ENCODE data around the gene MSRB3.

Gene MSRB3

GRCh38 chr12:65488197-65488596, 209.7 kb downstream of the MSRB3 start:
- Histone ChIP-seq H2AFZ (ENCODE audit: low read depth, low read length) (no peak overlapping the region), H3K27me3 (ENCODE audit: insufficient read depth, low read length) (no peaks in the 10 kb centered on the region), H3K36me3 (ENCODE audit: insufficient read depth, low read length) (no peaks in the 10 kb centered on the region), H3K4me3 (ENCODE audit: low read length) (no peak overlapping the region), H3K9me3 (ENCODE audit: low read length) (peaks cover 8% of the 10 kb centered on the region), H3K4me1 (ENCODE audit: insufficient read depth, low read length) (no peaks in the 10 kb centered on the region)

GRCh38 chr12:65490250-65490649, 211.8 kb downstream of the MSRB3 start:
- no peak overlapping the region for H3K4me3 ChIP-seq (ENCODE audit: low read length)
- no peaks in the 10 kb centered on the region for H3K36me3 ChIP-seq (ENCODE audit: insufficient read depth, low read length)
- no peaks in the 10 kb centered on the region for H3K9me3 ChIP-seq (ENCODE audit: low read length)
- H3K4me1 ChIP-seq (ENCODE audit: insufficient read depth, low read length): peaks cover 4% of the 10 kb centered on the region
- no peaks in the 10 kb centered on the region for H3K27me3 ChIP-seq (ENCODE audit: insufficient read depth, low read length)
- H2AFZ ChIP-seq (ENCODE audit: low read depth, low read length): no peak overlapping the region

GRCh38 chr12:65492998-65493912, 214.8 kb downstream of the MSRB3 start:
- H3K4me1 ChIP-seq (ENCODE audit: insufficient read depth, low read length): peaks cover 4% of the 10 kb centered on the region
- no peaks in the 10 kb centered on the region for H3K27me3 ChIP-seq (ENCODE audit: insufficient read depth, low read length)
- H3K36me3 ChIP-seq (ENCODE audit: insufficient read depth, low read length): no peaks in the 10 kb centered on the region
- H3K9me3 ChIP-seq (ENCODE audit: low read length): no peaks in the 10 kb centered on the region
- H3K4me3 ChIP-seq (ENCODE audit: low read length): no peak overlapping the region
- H2AFZ ChIP-seq (ENCODE audit: low read depth, low read length): no peak overlapping the region

- Histone ChIP-seq H3K4me3 (ENCODE audit: low read length) (no peak overlapping the region), H2AFZ (ENCODE audit: low read depth, low read length) (no peak overlapping the region), H3K4me1 (ENCODE audit: insufficient read depth, low read length) (peaks cover 4% of the 10 kb centered on the region), H3K27me3 (ENCODE audit: insufficient read depth, low read length) (no peaks in the 10 kb centered on the region), H3K36me3 (ENCODE audit: insufficient read depth, low read length) (no peaks in the 10 kb centered on the region), H3K9me3 (ENCODE audit: low read length) (no peaks in the 10 kb centered on the region)
These were observed 215.4 kb downstream of the MSRB3 start for GRCh38 chr12:65493913-65494245.

GRCh38 chr12:65494537-65494936, 216.1 kb downstream of the MSRB3 start:
- Histone ChIP-seq H3K9me3 (ENCODE audit: low read length) (no peaks in the 10 kb centered on the region), H2AFZ (ENCODE audit: low read depth, low read length) (no peak overlapping the region), H3K36me3 (ENCODE audit: insufficient read depth, low read length) (no peaks in the 10 kb centered on the region), H3K4me1 (ENCODE audit: insufficient read depth, low read length) (peaks cover 4% of the 10 kb centered on the region), H3K27me3 (ENCODE audit: insufficient read depth, low read length) (no peaks in the 10 kb centered on the region), H3K4me3 (ENCODE audit: low read length) (no peak overlapping the region)

- no peaks in the 10 kb centered on the region for H3K27me3 ChIP-seq (ENCODE audit: insufficient read depth, low read length)
- H3K9me3 ChIP-seq (ENCODE audit: low read length): no peaks in the 10 kb centered on the region
- no peak overlapping the region for H3K4me3 ChIP-seq (ENCODE audit: low read length)
- H2AFZ ChIP-seq (ENCODE audit: low read depth, low read length): no peak overlapping the region
- peaks cover 9% of the 10 kb centered on the region for H3K4me1 ChIP-seq (ENCODE audit: insufficient read depth, low read length)
- H3K36me3 ChIP-seq (ENCODE audit: insufficient read depth, low read length): no peaks in the 10 kb centered on the region
These were observed 216.8 kb downstream of the MSRB3 start for GRCh38 chr12:65495233-65495632.

- peaks cover 22% of the 10 kb centered on the region for H3K4me1 ChIP-seq (ENCODE audit: insufficient read depth, low read length)
These were observed 218.1 kb downstream of the MSRB3 start for GRCh38 chr12:65496617-65497016.

GRCh38 chr12:65497660-65498059, 219.2 kb downstream of the MSRB3 start:
- H3K9me3 ChIP-seq (ENCODE audit: low read length): no peaks in the 10 kb centered on the region
- H3K27me3 ChIP-seq (ENCODE audit: insufficient read depth, low read length): no peaks in the 10 kb centered on the region
- H3K36me3 ChIP-seq (ENCODE audit: insufficient read depth, low read length): no peaks in the 10 kb centered on the region
- H3K4me1 ChIP-seq (ENCODE audit: insufficient read depth, low read length): peaks cover 26% of the 10 kb centered on the region
- no peak overlapping the region for H3K4me3 ChIP-seq (ENCODE audit: low read length)
- no peak overlapping the region for H2AFZ ChIP-seq (ENCODE audit: low read depth, low read length)

More at GRCh38 chr12:65496617-65497016, 218.1 kb downstream of the MSRB3 start:
- Histone ChIP-seq H3K9me3 (ENCODE audit: low read length) (no peaks in the 10 kb centered on the region), H3K27me3 (ENCODE audit: insufficient read depth, low read length) (no peaks in the 10 kb centered on the region), H3K4me3 (ENCODE audit: low read length) (no peak overlapping the region), H3K36me3 (ENCODE audit: insufficient read depth, low read length) (no peaks in the 10 kb centered on the region), H2AFZ (ENCODE audit: low read depth, low read length) (no peak overlapping the region)

GRCh38 chr12:65499167-65499566, 220.7 kb downstream of the MSRB3 start:
- no peaks in the 10 kb centered on the region for H3K9me3 ChIP-seq (ENCODE audit: low read length)
- no peaks in the 10 kb centered on the region for H3K36me3 ChIP-seq (ENCODE audit: insufficient read depth, low read length)
- no peaks in the 10 kb centered on the region for H3K27me3 ChIP-seq (ENCODE audit: insufficient read depth, low read length)
- H2AFZ ChIP-seq (ENCODE audit: low read depth, low read length): no peak overlapping the region
- H3K4me3 ChIP-seq (ENCODE audit: low read length): no peak overlapping the region
- peaks cover 22% of the 10 kb centered on the region for H3K4me1 ChIP-seq (ENCODE audit: insufficient read depth, low read length)

- Histone ChIP-seq H3K36me3 (ENCODE audit: insufficient read depth, low read length) (no peaks in the 10 kb centered on the region), H3K9me3 (ENCODE audit: low read length) (no peaks in the 10 kb centered on the region), H3K4me3 (ENCODE audit: low read length) (no peak overlapping the region), H2AFZ (ENCODE audit: low read depth, low read length) (no peak overlapping the region), H3K4me1 (ENCODE audit: insufficient read depth, low read length) (peaks cover 22% of the 10 kb centered on the region), H3K27me3 (ENCODE audit: insufficient read depth, low read length) (no peaks in the 10 kb centered on the region)
These were observed 221.8 kb downstream of the MSRB3 start for GRCh38 chr12:65500091-65500900.

- Histone ChIP-seq H3K4me1 (ENCODE audit: insufficient read depth, low read length) (peaks cover 22% of the 10 kb centered on the region), H3K36me3 (ENCODE audit: insufficient read depth, low read length) (no peaks in the 10 kb centered on the region), H3K4me3 (ENCODE audit: low read length) (no peak overlapping the region), H2AFZ (ENCODE audit: low read depth, low read length) (no peak overlapping the region), H3K27me3 (ENCODE audit: insufficient read depth, low read length) (no peaks in the 10 kb centered on the region), H3K9me3 (ENCODE audit: low read length) (no peaks in the 10 kb centered on the region)
These were observed 222.7 kb downstream of the MSRB3 start for GRCh38 chr12:65501093-65501621.

GRCh38 chr12:65501935-65502334, 223.5 kb downstream of the MSRB3 start:
- Histone ChIP-seq H3K4me1 (ENCODE audit: insufficient read depth, low read length) (peaks cover 22% of the 10 kb centered on the region), H2AFZ (ENCODE audit: low read depth, low read length) (no peak overlapping the region), H3K27me3 (ENCODE audit: insufficient read depth, low read length) (no peaks in the 10 kb centered on the region), H3K9me3 (ENCODE audit: low read length) (no peaks in the 10 kb centered on the region), H3K4me3 (ENCODE audit: low read length) (no peak overlapping the region), H3K36me3 (ENCODE audit: insufficient read depth, low read length) (no peaks in the 10 kb centered on the region)

- no peak overlapping the region for H2AFZ ChIP-seq (ENCODE audit: low read depth, low read length)
- H3K9me3 ChIP-seq (ENCODE audit: low read length): no peaks in the 10 kb centered on the region
- peaks cover 22% of the 10 kb centered on the region for H3K4me1 ChIP-seq (ENCODE audit: insufficient read depth, low read length)
- no peak overlapping the region for H3K4me3 ChIP-seq (ENCODE audit: low read length)
- no peaks in the 10 kb centered on the region for H3K36me3 ChIP-seq (ENCODE audit: insufficient read depth, low read length)
- H3K27me3 ChIP-seq (ENCODE audit: insufficient read depth, low read length): no peaks in the 10 kb centered on the region
These were observed 225.9 kb downstream of the MSRB3 start for GRCh38 chr12:65504417-65504816.
